Embryonic facial prominence (tissue), 1 donor: ENCODE data around the gene ZNF888.
"Not testable (repeated sequence)": the region's sequence is repeated elsewhere in the genome, so short reads cannot be mapped to it uniquely, and the experiment has no call there.

Source experiments
- DNase-seq: peaks from one replicate; pipeline ENCODE4 v3.0.0-alpha.2; 2016; ENCODE audit errors: extremely low spot score

ZNF888 gene

GRCh38 chr19:52880895-52881389 is 42.3 kb downstream of the ZNF888 start:
- no peak for DNase-seq

GRCh38 chr19:52872996-52873395 is 50.2 kb downstream of the ZNF888 start:
- not testable (repeated sequence) for DNase-seq

- DNase-seq: no peak
Observed at GRCh38 chr19:52871466-52871865, 51.8 kb downstream of the ZNF888 start.

GRCh38 chr19:52868031-52868430 is 55.2 kb downstream of the ZNF888 start:
- DNase-seq: not testable (repeated sequence)

GRCh38 chr19:52857378-52858191 is 65.6 kb downstream of the ZNF888 start, which contains the start of gene ZNF468:
ZNF468 (minus strand) TSS chr19:52857619; CDS start chr19:52854272, 3,347 bp downstream.
- not testable (repeated sequence) for DNase-seq

- DNase-seq: not testable (repeated sequence)
Observed at GRCh38 chr19:52856540-52857377, 66.5 kb downstream of the ZNF888 start.
